ENCODE results near the gene C1orf198. TPM values are rescaled to one million over a fixed set of nuclear protein-coding genes. Genes with fewer than 3 reads are reported as not detected.

C1orf198 gene
- polyA plus RNA-seq, 1 of the 3 experiments (the other 2 are of a cell fraction) = 12.3 TPM

DNA sequence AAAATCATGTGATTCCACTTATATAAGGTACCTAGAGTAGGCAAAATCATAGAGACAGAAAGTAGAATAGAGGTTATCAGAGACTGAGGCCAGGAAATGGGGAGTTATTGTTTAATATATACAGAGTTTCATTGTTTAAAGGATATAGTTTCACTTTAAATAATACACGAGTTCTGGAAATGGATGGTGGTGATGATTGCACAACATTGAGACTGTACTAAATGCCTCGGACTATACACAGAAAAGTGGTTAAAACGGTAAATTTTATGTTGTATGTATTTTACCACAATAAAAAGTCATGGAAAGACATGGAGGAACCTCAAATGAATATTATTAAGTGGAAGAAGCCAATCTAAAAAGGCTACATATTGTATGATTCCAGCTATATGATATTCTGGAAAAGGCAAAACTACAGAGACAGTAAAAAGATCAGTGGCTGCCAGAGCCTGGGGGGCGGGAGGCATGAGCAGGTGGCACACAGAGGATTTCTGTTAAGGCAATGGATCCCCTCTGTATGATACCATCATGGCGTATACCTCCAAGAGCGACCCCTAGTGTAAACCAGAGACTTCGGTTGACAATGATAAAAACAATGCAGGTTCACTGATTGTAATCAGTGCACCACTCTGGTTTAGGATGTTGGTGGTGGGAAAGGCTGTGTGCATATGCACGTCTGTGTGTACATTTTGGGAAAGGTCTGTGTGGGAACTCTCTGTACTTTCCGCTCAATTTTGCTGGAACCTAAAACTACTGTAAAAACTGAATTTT lies 7.5 kb downstream of the C1orf198 start:
- Histone ChIP-seq H3F3A (replicated peaks; ENCODE audit: insufficient read depth) (no peaks in the 10 kb centered on the region), H3K36me3 (replicated peaks in 1 of 2; ENCODE audit: control insufficient read depth in 1 of 2, insufficient read depth in 2 of 2, low read length in 1 of 2) (peaks cover 0 to 13% of the 10 kb centered on the region in 2 experiments), H3K27ac (ENCODE audit: low read depth in 2 of 2, low read length in 1 of 2) (no peak overlapping the region), H3K27me3 (ENCODE audit: insufficient read depth) (no peaks in the 10 kb centered on the region), H3K79me2 (ENCODE audit: insufficient read depth) (peaks cover 83% of the 10 kb centered on the region), H3K4me3 (ENCODE audit: low read depth in 2 of 2, low read length in 1 of 2) (no peak overlapping the region), H3K9ac (no peak overlapping the region), H2AFZ (ENCODE audit: low read depth) (no peak overlapping the region), H3K4me1 (ENCODE audit: control insufficient read depth in 1 of 2, insufficient read depth in 2 of 2, low read depth in 1 of 2, low read length in 1 of 2) (peaks cover 5 to 12% of the 10 kb centered on the region in 2 experiments; a peak in 3 of 4 replicates), H3K4me2 (no peak overlapping the region), H3K9me2 (no peaks in the 10 kb centered on the region), H3K9me3 (no peaks in the 10 kb centered on the region), H4K20me1 (ENCODE audit: insufficient read depth) (peaks cover 18% of the 10 kb centered on the region)
- WGBS (ENCODE audit: low lambda C conversion rate) = 88% methylated on average over 9 of the region's 9 CpGs
- ChIA-PET CTCF (interaction anchor here (1.0 kb wide), 1 partner anchor 15 kb away, joined by 3 read pairs; no protein-coding TSS in a partner anchor), POLR2A (no interaction called here)
- DNase-seq = peak; percentile 29
- TF ChIP-seq, protein P1, sequence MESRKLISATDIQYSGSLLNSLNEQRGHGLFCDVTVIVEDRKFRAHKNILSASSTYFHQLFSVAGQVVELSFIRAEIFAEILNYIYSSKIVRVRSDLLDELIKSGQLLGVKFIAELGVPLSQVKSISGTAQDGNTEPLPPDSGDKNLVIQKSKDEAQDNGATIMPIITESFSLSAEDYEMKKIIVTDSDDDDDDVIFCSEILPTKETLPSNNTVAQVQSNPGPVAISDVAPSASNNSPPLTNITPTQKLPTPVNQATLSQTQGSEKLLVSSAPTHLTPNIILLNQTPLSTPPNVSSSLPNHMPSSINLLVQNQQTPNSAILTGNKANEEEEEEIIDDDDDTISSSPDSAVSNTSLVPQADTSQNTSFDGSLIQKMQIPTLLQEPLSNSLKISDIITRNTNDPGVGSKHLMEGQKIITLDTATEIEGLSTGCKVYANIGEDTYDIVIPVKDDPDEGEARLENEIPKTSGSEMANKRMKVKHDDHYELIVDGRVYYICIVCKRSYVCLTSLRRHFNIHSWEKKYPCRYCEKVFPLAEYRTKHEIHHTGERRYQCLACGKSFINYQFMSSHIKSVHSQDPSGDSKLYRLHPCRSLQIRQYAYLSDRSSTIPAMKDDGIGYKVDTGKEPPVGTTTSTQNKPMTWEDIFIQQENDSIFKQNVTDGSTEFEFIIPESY (IDR thresholded peaks at IDR 0.05; ENCODE audit: borderline replicate concordance, low read depth) = no peak
- TF ChIP-seq, protein P2, sequence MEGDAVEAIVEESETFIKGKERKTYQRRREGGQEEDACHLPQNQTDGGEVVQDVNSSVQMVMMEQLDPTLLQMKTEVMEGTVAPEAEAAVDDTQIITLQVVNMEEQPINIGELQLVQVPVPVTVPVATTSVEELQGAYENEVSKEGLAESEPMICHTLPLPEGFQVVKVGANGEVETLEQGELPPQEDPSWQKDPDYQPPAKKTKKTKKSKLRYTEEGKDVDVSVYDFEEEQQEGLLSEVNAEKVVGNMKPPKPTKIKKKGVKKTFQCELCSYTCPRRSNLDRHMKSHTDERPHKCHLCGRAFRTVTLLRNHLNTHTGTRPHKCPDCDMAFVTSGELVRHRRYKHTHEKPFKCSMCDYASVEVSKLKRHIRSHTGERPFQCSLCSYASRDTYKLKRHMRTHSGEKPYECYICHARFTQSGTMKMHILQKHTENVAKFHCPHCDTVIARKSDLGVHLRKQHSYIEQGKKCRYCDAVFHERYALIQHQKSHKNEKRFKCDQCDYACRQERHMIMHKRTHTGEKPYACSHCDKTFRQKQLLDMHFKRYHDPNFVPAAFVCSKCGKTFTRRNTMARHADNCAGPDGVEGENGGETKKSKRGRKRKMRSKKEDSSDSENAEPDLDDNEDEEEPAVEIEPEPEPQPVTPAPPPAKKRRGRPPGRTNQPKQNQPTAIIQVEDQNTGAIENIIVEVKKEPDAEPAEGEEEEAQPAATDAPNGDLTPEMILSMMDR (IDR thresholded peaks at IDR 0.05) = peak; percentile 16; the same call in 1 of the 2 replicates

DNA sequence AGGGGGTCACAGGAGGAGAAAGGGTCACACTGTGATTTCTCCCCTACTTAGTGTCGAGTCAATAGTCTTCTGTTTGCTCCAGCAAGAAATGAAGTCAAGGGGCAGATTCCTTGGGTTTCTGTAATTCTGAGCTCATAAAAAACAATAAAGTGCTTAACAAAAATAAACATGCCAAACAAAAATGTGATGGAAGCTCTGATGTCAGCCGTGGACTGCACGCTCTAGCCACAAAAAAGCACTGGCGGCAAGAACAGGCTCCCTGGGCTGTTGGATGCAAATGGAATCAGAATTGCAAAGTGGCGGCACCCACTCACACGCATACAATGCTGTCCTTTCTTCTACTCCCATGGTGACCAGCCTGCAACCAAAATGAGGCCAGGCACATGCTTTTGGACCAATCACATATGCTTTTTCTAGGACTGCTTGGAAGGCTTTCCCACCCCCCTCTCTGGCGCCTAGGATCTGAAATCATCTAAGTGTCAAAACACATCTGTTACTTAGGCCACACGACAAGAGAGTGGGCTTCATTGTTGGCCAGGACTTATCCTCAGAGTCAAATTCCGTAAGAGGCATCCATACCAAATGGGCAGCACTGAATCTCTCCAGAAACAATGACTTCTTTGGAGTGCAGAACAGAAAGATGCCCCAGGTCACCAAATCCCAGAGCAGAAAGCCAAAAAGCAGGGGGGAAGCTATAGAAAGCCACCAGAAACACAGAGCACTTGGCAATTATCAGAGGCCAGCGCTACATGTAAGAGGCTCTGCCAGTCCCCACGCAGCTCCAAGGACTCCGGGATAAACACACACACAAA lies 9.2 kb downstream of the C1orf198 start:
- H3K4me2 ChIP-seq = no peak overlapping the region
- no peaks in the 10 kb centered on the region for H3K27me3 ChIP-seq (ENCODE audit: insufficient read depth)
- ChIA-PET CTCF (interaction anchor here (1.7 to 1.9 kb wide), 3 partner anchors 9 to 352 kb away, joined by 5 to 7 read pairs (median 5); partner anchors contain the start of gene C1orf198), POLR2A (no interaction called here)
- peaks cover 3 to 12% of the 10 kb centered on the region in 2 experiments for H3K36me3 ChIP-seq (replicated peaks in 1 of 2; ENCODE audit: control insufficient read depth in 1 of 2, insufficient read depth in 2 of 2, low read length in 1 of 2)
- H3K27ac ChIP-seq (ENCODE audit: low read depth in 2 of 2, low read length in 1 of 2) = no peak overlapping the region
- H3K79me2 ChIP-seq (ENCODE audit: insufficient read depth) = peaks cover 72% of the 10 kb centered on the region
- H2AFZ ChIP-seq (ENCODE audit: low read depth) = no peak overlapping the region
- peaks cover 10% of the 10 kb centered on the region for H4K20me1 ChIP-seq (ENCODE audit: insufficient read depth)
- H3K4me3 ChIP-seq (ENCODE audit: low read depth in 2 of 2, low read length in 1 of 2) = no peak overlapping the region
- H3K4me1 ChIP-seq (ENCODE audit: control insufficient read depth in 1 of 2, insufficient read depth in 2 of 2, low read depth in 1 of 2, low read length in 1 of 2) = peaks cover 5 to 15% of the 10 kb centered on the region in 2 experiments; a peak in 3 of 4 replicates
- no peak for DNase-seq
- no peaks in the 10 kb centered on the region for H3K9me2 ChIP-seq
- no peaks in the 10 kb centered on the region for H3F3A ChIP-seq (replicated peaks; ENCODE audit: insufficient read depth)
- 89% methylated on average over 12 of the region's 12 CpGs for WGBS (ENCODE audit: low lambda C conversion rate)
- no peaks in the 10 kb centered on the region for H3K9me3 ChIP-seq
- no peak overlapping the region for H3K9ac ChIP-seq
- no peak for TF ChIP-seq ELF1 (IDR thresholded peaks at IDR 0.05)
- no peak for TF ChIP-seq FOXM1 (IDR thresholded peaks at IDR 0.05; ENCODE audit: low read depth)
- no peak for TF ChIP-seq POLR2AphosphoS5 (IDR thresholded peaks at IDR 0.05; ENCODE audit: low read depth, low read length)
- TF ChIP-seq TEAD4 (IDR thresholded peaks at IDR 0.05; ENCODE audit: borderline replicate concordance, insufficient read depth) = no peak
- TF ChIP-seq, protein P3, sequence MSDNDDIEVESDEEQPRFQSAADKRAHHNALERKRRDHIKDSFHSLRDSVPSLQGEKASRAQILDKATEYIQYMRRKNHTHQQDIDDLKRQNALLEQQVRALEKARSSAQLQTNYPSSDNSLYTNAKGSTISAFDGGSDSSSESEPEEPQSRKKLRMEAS (IDR thresholded peaks at IDR 0.05; ENCODE audit: low read depth) = no peak
- TF ChIP-seq SIN3A (IDR thresholded peaks at IDR 0.05; ENCODE audit: borderline replicate concordance, low read depth, low read length) = no peak
- no peak for TF ChIP-seq MXI1 (IDR thresholded peaks at IDR 0.05; ENCODE audit: low read depth, low read length)
- no peak for TF ChIP-seq MEF2A (IDR thresholded peaks at IDR 0.05; ENCODE audit: borderline replicate concordance, low read depth)
- TF ChIP-seq NRF1 (IDR thresholded peaks at IDR 0.05; ENCODE audit: low read depth, low read length) = no peak
- TF ChIP-seq, protein P4, sequence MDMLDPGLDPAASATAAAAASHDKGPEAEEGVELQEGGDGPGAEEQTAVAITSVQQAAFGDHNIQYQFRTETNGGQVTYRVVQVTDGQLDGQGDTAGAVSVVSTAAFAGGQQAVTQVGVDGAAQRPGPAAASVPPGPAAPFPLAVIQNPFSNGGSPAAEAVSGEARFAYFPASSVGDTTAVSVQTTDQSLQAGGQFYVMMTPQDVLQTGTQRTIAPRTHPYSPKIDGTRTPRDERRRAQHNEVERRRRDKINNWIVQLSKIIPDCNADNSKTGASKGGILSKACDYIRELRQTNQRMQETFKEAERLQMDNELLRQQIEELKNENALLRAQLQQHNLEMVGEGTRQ (IDR thresholded peaks at IDR 0.05; ENCODE audit: borderline replicate concordance, low read depth, low read length) = no peak
- TF ChIP-seq, protein P5, sequence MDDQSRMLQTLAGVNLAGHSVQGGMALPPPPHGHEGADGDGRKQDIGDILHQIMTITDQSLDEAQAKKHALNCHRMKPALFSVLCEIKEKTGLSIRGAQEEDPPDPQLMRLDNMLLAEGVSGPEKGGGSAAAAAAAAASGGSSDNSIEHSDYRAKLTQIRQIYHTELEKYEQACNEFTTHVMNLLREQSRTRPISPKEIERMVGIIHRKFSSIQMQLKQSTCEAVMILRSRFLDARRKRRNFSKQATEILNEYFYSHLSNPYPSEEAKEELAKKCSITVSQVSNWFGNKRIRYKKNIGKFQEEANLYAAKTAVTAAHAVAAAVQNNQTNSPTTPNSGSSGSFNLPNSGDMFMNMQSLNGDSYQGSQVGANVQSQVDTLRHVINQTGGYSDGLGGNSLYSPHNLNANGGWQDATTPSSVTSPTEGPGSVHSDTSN (IDR thresholded peaks at IDR 0.05) = no peak
- TF ChIP-seq GABPA (IDR thresholded peaks at IDR 0.05; ENCODE audit: low read depth) = no peak
- TF ChIP-seq, protein P1 (IDR thresholded peaks at IDR 0.05; ENCODE audit: borderline replicate concordance, low read depth) = no peak
